ENCODE measurements around the gene GLDC. TPM values are rescaled to one million over a fixed set of nuclear protein-coding genes. Genes with fewer than 3 reads are reported as not detected.

GLDC gene
- total RNA-seq, 1 experiment from 2014 or later = 145 TPM

- TF ChIP-seq HMGXB4 (CRISPR knock-in tag; IDR thresholded peaks at IDR 0.05) (no peak), ELF4 (CRISPR knock-in tag; IDR thresholded peaks at IDR 0.05; ENCODE audit: low read depth) (no peak), OVOL2 (CRISPR knock-in tag; IDR thresholded peaks at IDR 0.05; ENCODE audit: borderline replicate concordance) (no peak), CTCF (IDR thresholded peaks at IDR 0.05) (no peak)
Observed at GRCh38 chr9:6641056-6641455, 4.5 kb downstream of the GLDC start (continued).

GRCh38 chr9:6640268-6641051 lies 5.1 kb downstream of the GLDC start:
- Mint-ChIP-seq H3K36me3 (peaks cover 24% of the 10 kb centered on the region), H3K27ac (no peak overlapping the region), H3K9me3 (no peaks in the 10 kb centered on the region), H3K4me1 (peaks cover 37% of the 10 kb centered on the region), H3K4me3 (no peak overlapping the region), H3K27me3 (ENCODE audit: low read depth) (peaks cover 3% of the 10 kb centered on the region; the same call in 1 of the 2 replicates)
- ChIA-PET POLR2A (no interaction called here), CTCF (interaction anchor here (1.0 kb wide), 1 partner anchor 27 kb away, joined by 3 read pairs; no protein-coding TSS in a partner anchor)
- ATAC-seq (peak; percentile 7; the same call in 1 of the 2 replicates), DNase-seq (ENCODE audit: low spot score) (no peak)
- TF ChIP-seq CDX4 (CRISPR knock-in tag; IDR thresholded peaks at IDR 0.05; ENCODE audit: borderline replicate concordance) (no peak), TCF7 (CRISPR knock-in tag; IDR thresholded peaks at IDR 0.05; ENCODE audit: low read depth) (no peak), ZNF281 (CRISPR knock-in tag; IDR thresholded peaks at IDR 0.05) (no peak), CTCF (IDR thresholded peaks at IDR 0.05) (no peak), ZNF263 (CRISPR knock-in tag; IDR thresholded peaks at IDR 0.05; ENCODE audit: low read depth) (no peak), PRDM15 (CRISPR knock-in tag; IDR thresholded peaks at IDR 0.05) (no peak), MAX (CRISPR knock-in tag; IDR thresholded peaks at IDR 0.05) (no peak), ZNF532 (CRISPR knock-in tag; IDR thresholded peaks at IDR 0.05; ENCODE audit: borderline replicate concordance) (no peak), ZNF423 (CRISPR knock-in tag; IDR thresholded peaks at IDR 0.05) (no peak), ZMAT4 (CRISPR knock-in tag; IDR thresholded peaks at IDR 0.05) (no peak), JUN (CRISPR knock-in tag; IDR thresholded peaks at IDR 0.05) (no peak)

All from WTC11 (cell line).